ENCODE results near the gene ARMC12.

DNA sequence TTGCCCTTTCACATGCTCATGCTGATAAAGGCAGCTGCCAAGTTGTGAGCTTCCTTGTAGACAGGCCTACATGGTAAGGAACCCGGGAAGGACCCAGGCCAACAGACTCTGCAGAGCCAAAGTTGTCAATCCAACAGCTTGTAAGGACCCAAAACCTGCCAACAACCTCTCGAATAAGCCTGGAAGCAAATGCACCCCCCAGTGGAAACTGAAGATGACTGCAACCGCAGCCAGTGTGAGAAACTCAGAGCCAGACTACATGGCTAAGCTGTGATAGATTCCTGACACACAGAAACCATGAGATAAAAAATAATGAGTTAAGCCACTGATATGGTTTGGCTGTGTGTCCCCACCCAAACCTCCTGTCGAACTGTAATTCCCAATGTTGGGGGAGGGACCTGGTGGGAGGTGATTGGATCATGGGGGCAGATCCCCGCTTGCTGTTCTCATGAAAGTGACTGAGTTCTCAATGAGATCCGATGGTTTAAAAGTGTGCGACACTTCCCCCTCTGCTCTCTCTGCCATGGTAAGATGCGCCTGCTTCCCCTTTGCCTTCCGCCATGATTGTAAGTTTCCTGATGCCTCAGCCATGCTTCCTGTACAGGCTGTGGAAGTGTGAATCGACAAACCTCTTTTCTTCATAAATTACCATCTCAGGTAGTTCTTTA, 20.8 kb downstream of the ARMC12 start:
- TF ChIP-seq POLR2AphosphoS5 (IDR thresholded peaks at IDR 0.05; ENCODE audit: insufficient read depth in 1 of 2, low read depth in 1 of 2): no peak
- no peak for TF ChIP-seq POLR2A (IDR thresholded peaks at IDR 0.05)
- TF ChIP-seq CTCF (IDR thresholded peaks at IDR 0.05): no peak
